NCI-H2196 (cell line): ENCODE results near the gene SERP1.

Experiments used
- DNase-seq: peaks from one replicate; lab custom pipeline; 2025; ENCODE audit not compliant: unreplicated experiment; lab: John Stamatoyannopoulos, UW

SERP1 gene

GRCh38 chr3:150546226-150547044 is at the start of gene SERP1, which contains the start of gene EIF2A:
Gene SERP1, minus strand, starts transcription at chr3:150546496. Its CDS starts 361 bp downstream, at chr3:150546135.
Gene EIF2A, plus strand, starts transcription at chr3:150546787. Its CDS starts 16 bp downstream, at chr3:150546803.
- peak; percentile 100 for DNase-seq

GRCh38 chr3:150594150-150594549 is 47.9 kb upstream of the SERP1 start:
- DNase-seq = no peak

GRCh38 chr3:150589759-150590158 is 43.5 kb upstream of the SERP1 start:
- no peak for DNase-seq

- DNase-seq = no peak
Measured at GRCh38 chr3:150588027-150588830, 41.9 kb upstream of the SERP1 start.

GRCh38 chr3:150583028-150583427 is 36.7 kb upstream of the SERP1 start:
- no peak for DNase-seq

- no peak for DNase-seq
Measured at GRCh38 chr3:150582620-150583019, 36.3 kb upstream of the SERP1 start.

GRCh38 chr3:150581174-150581573 is 34.9 kb upstream of the SERP1 start:
- DNase-seq = no peak

GRCh38 chr3:150577855-150578254 is 31.6 kb upstream of the SERP1 start:
- no peak for DNase-seq

- DNase-seq = no peak
Measured at GRCh38 chr3:150567328-150567727, 21.0 kb upstream of the SERP1 start.

- DNase-seq = no peak
Measured at GRCh38 chr3:150564243-150564642, 17.9 kb upstream of the SERP1 start.

- no peak for DNase-seq
Measured at GRCh38 chr3:150557725-150558124, 11.4 kb upstream of the SERP1 start.

GRCh38 chr3:150556792-150557191 is 10.5 kb upstream of the SERP1 start:
- no peak for DNase-seq

GRCh38 chr3:150555859-150556436 is 9.7 kb upstream of the SERP1 start:
- DNase-seq = no peak

GRCh38 chr3:150547045-150547741 is 897 bp upstream of the SERP1 start:
- DNase-seq = no peak

- no peak for DNase-seq
Measured at GRCh38 chr3:150545419-150546225, 674 bp downstream of the SERP1 start.

GRCh38 chr3:150544726-150545125 is 1.6 kb downstream of the SERP1 start:
- DNase-seq = peak; percentile 34

GRCh38 chr3:150544041-150544440 is 2.3 kb downstream of the SERP1 start:
- DNase-seq = no peak

GRCh38 chr3:150543531-150543930 is 2.8 kb downstream of the SERP1 start:
- DNase-seq = no peak

GRCh38 chr3:150543128-150543527 is 3.2 kb downstream of the SERP1 start:
- DNase-seq = no peak

GRCh38 chr3:150540991-150541390 is 5.3 kb downstream of the SERP1 start:
- DNase-seq = no peak
